ENCODE data around the gene PROP1. TPM values are rescaled to one million over a fixed set of nuclear protein-coding genes. Genes with fewer than 3 reads are reported as not detected.
"Not testable (repeated sequence)": the region's sequence is repeated elsewhere in the genome, so short reads cannot be mapped to it uniquely, and the experiment has no call there.

PROP1 gene
- total and polyA plus RNA-seq, 10 donors = not detected

- H3K9me3 ChIP-seq; H3K27me3 ChIP-seq (replicated peaks in 1 of 7); DNase-seq; H3K36me3 ChIP-seq; intact Hi-C loops (cut with DNase I; ENCODE audit: low total_unique reads); H3K4me1 ChIP-seq; H3K27ac ChIP-seq: not testable (repeated sequence)
- 92 to 98% (median 95%) methylated on average over 13 of the region's 13 CpGs for WGBS, 5 donors
- peak overlapping the region in 1 of 8 donors; percentile 72 for H3K4me3 ChIP-seq
Measured at GRCh38 chr5:177945145-177945544, 50.9 kb downstream of the PROP1 start.

DNA sequence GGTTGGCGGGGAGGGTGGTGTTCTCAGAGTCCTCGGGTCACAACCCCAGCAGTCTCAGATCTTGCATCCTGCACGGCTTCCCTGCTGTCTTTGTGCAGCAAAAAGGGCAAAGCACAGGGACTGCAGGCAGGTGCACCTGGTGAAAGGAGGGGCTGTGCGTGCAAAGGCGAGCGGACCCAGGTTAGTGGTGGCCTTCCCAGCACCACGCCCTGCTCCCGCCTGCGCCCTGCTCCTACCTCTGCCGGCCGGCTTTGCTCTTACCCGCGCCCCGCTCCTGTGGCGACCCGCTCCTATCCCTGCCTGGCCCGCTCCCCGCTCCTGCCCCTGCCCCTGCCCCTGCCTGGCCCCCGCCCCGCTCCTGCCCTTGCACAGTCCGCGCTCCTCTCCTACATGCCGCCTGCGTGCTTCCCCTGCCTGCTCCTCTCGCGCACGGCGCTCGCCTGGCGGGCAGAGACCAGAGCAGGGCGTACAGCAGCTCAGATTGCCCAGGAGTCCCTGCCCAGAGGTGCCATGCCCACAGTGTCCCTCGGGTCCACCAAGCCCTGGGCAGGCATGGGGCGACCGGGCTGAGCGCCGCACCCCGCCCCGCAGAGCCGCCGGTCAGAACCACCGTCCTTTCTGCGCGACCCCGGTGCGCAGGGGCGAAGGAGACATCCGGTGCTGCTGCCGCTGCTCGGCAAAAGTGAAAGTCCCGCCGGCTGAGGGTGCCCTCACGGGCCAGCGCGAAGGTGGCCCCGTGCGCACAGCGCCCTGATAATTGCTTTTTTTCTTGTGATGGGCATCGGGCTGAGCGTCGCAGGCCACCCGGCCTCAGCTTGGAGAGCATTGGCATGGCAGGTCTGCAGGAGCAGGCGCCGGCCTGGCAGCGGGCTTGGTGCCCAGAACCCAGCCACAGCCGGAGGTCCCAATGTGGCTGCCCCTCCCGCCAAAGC, 52.0 kb downstream of the PROP1 start:
- H3K27me3 ChIP-seq (replicated peaks in 1 of 7); H3K36me3 ChIP-seq; H3K9me3 ChIP-seq; intact Hi-C loops (cut with DNase I; ENCODE audit: low total_unique reads): not testable (repeated sequence)
- H3K27ac ChIP-seq = peak overlapping the region in 3 of 8 donors; percentile 21 to 41 (median 30)
- 8 to 18% (median 11%) methylated on average over 11 to 42 of the region's 66 CpGs; no CpG with 5 or more reads in 1 of the 5 donors for WGBS, 5 donors
- peak in 2 of 3 donors; percentile 41 to 63 for TF ChIP-seq POLR2AphosphoS5 (IDR thresholded peaks at IDR 0.05)
- H3K4me1 ChIP-seq = peaks cover 0 to 11% (median 2%) of the 10 kb centered on the region in 6 donors
- peak; percentile 85 for DNase-seq
- H3K4me3 ChIP-seq = peak overlapping the region; percentile 20 to 72 (median 46)

DNA sequence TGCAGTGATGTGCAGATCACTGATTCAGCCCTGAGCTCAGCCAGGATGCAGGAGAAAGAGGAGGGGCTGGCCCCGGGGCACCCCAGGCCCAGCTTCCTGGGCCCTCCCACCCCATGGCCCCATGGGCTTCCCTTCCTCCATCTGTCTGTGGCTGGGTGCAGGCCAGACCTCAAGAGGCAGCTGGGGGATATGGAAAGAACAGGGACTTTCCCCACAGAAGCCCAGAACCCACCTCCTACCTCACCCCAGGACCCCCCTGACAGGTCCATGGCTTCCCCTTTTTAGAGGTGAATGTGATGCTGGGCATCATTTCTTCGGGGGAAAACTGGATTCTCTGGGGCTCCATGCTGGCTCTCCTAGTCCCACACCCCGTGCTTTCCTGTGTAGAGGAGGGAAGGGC, 53.1 kb downstream of the PROP1 start:
- H3K36me3 ChIP-seq; H3K27ac ChIP-seq; H3K4me3 ChIP-seq; intact Hi-C loops (cut with DNase I; ENCODE audit: low total_unique reads); H3K9me3 ChIP-seq; DNase-seq: not testable (repeated sequence)
- 25 to 38% (median 25%) methylated on average over 2 of the region's 3 CpGs for WGBS, 5 donors
- Histone ChIP-seq H3K27me3 (replicated peaks in 1 of 7) (peaks cover 0 to 15% (median 0%) of the 10 kb centered on the region in 7 donors), H3K4me1 (peaks cover 0 to 17% (median 5%) of the 10 kb centered on the region in 6 donors)

Other genes with a start within 250 kb of the PROP1 start
- gene FAM153A, start 213.3 kb downstream of the PROP1 start, total RNA-seq = 10 to 100 TPM; 32.0 to 94.7 (median 56.2) TPM
- 10 to 100 TPM; 18.4 to 24.5 (median 23.5) TPM for gene FAM153A, start 213.3 kb downstream of the PROP1 start, polyA plus RNA-seq
- gene N4BP3, start 117.3 kb upstream of the PROP1 start, total RNA-seq = 1 to 10 TPM; 2.2 to 6.6 (median 4.1) TPM
- 1 to 10 TPM; 1.2 to 4.3 (median 2.2) TPM for gene N4BP3, start 117.3 kb upstream of the PROP1 start, polyA plus RNA-seq
- gene RMND5B, start 134.8 kb upstream of the PROP1 start, total RNA-seq = 10 to 100 TPM; 32.3 to 52.8 (median 36.3) TPM
- 10 to 100 TPM; 22.2 to 37.9 (median 23.3) TPM for gene RMND5B, start 134.8 kb upstream of the PROP1 start, polyA plus RNA-seq
- 100 to 1,000 TPM in 2 of 7 donors, 10 to 100 TPM in 5; 53.7 to 115 (median 81.5) TPM for gene NHP2, start 157.6 kb upstream of the PROP1 start, total RNA-seq
- gene NHP2, start 157.6 kb upstream of the PROP1 start, polyA plus RNA-seq = 100 to 1,000 TPM; 113 to 162 (median 153) TPM
- gene GMCL2, start 191.1 kb upstream of the PROP1 start, total RNA-seq = not detected
- gene GMCL2, start 191.1 kb upstream of the PROP1 start, polyA plus RNA-seq = under 1 TPM in 1 of 3 donors, not detected in 2; 0.03 TPM
- 100 to 1,000 TPM in 4 of 7 donors, 10 to 100 TPM in 3; 55.9 to 136 (median 113) TPM for gene HNRNPAB, start 208.3 kb upstream of the PROP1 start, total RNA-seq
- gene HNRNPAB, start 208.3 kb upstream of the PROP1 start, polyA plus RNA-seq = 100 to 1,000 TPM in 2 of 3 donors, 10 to 100 TPM in 1; 88.2 to 144 (median 120) TPM
- gene PHYKPL, start 236.6 kb upstream of the PROP1 start, total RNA-seq = 100 to 1,000 TPM in 6 of 7 donors, 10 to 100 TPM in 1; 91.8 to 209 (median 132) TPM
- gene PHYKPL, start 236.6 kb upstream of the PROP1 start, polyA plus RNA-seq = 10 to 100 TPM; 46.9 to 82.7 (median 74.5) TPM